RWPE2 (cell line): Measurements from ENCODE around the gene KISS1R.

Source experiments
- ATAC-seq: fragments of 200-7000 bp; cut with Tn5 transposase; 3 replicates; pipeline ENCODE4 v1.9.1; 2021; ENCODE audit warnings: low read depth
- DNase-seq: peaks from one replicate; pipeline ENCODE4 v3.0.0-alpha.2; 2020; ENCODE audit warnings: low spot score
- H3K27ac ChIP-seq: fragments of 450-650 bp; 2 replicates; pipeline ENCODE4 v1.5.1; 2017; ENCODE audit warnings: mild to moderate bottlenecking; ENCODE audit not compliant: poor library complexity, severe bottlenecking
- H3K27me3 ChIP-seq: fragments of 250-450 bp; sonication (Bioruptor Pico); 2 replicates; pipeline ENCODE4 v1.5.1; 2021; ENCODE audit warnings: mild to moderate bottlenecking, moderate library complexity; ENCODE audit not compliant: insufficient read depth, poor library complexity, severe bottlenecking
- H3K36me3 ChIP-seq: fragments of 250-450 bp; sonication (Bioruptor Pico); 2 replicates; pipeline ENCODE4 v1.5.1; 2020; ENCODE audit warnings: low read depth, mild to moderate bottlenecking, moderate library complexity
- H3K4me1 ChIP-seq: fragments of 250-450 bp; sonication (Bioruptor Pico); 2 replicates; pipeline ENCODE4 v1.5.1; 2021; ENCODE audit warnings: mild to moderate bottlenecking, moderate library complexity; ENCODE audit not compliant: insufficient read depth, poor library complexity, severe bottlenecking
- H3K4me3 ChIP-seq: fragments of 250-450 bp; sonication (Bioruptor Pico); 2 replicates; pipeline ENCODE4 v1.5.1; 2021; ENCODE audit warnings: mild to moderate bottlenecking, moderate library complexity; ENCODE audit not compliant: severe bottlenecking
- H3K9me3 ChIP-seq: fragments of 250-450 bp; sonication (Bioruptor Pico); 2 replicates; pipeline ENCODE4 v1.5.1; 2021; ENCODE audit warnings: mild to moderate bottlenecking, moderate library complexity; ENCODE audit not compliant: severe bottlenecking
- TF ChIP-seq, protein P1 (sequence below): fragments of 450-650 bp; IDR thresholded peaks from one replicate; pipeline ENCODE4 v1.5.1; 2017; ENCODE audit warnings: mild to moderate bottlenecking, moderate library complexity; ENCODE audit not compliant: poor library complexity, severe bottlenecking

The KISS1R gene

DNA sequence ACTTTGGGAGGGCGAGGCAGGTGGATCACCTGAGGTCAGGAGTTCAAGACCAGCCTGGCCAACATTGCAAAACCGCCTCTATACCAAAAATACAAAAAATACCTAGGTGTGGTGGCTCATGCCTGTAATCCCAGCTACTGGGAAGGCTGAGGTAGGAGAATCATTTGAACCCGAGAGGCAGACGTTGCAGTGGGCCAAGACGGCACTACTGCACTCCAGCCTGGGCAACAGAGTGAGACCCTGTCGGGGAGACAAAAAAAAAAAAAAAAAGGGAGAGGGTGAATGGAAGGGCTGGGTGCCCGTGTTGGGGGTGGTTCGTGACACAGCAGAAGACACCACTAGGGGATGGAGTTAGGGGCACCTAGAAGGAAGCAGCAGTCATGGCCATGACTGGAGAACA, 46.8 kb upstream of the KISS1R start:
- ATAC-seq (no peak), DNase-seq (no peak)
- Histone ChIP-seq H3K4me3 (no peak overlapping the region), H3K36me3 (peaks cover 23% of the 10 kb centered on the region), H3K9me3 (no peaks in the 10 kb centered on the region), H3K27me3 (no peaks in the 10 kb centered on the region), H3K4me1 (peaks cover 17% of the 10 kb centered on the region), H3K27ac (no peak overlapping the region)
- TF ChIP-seq, protein P1, sequence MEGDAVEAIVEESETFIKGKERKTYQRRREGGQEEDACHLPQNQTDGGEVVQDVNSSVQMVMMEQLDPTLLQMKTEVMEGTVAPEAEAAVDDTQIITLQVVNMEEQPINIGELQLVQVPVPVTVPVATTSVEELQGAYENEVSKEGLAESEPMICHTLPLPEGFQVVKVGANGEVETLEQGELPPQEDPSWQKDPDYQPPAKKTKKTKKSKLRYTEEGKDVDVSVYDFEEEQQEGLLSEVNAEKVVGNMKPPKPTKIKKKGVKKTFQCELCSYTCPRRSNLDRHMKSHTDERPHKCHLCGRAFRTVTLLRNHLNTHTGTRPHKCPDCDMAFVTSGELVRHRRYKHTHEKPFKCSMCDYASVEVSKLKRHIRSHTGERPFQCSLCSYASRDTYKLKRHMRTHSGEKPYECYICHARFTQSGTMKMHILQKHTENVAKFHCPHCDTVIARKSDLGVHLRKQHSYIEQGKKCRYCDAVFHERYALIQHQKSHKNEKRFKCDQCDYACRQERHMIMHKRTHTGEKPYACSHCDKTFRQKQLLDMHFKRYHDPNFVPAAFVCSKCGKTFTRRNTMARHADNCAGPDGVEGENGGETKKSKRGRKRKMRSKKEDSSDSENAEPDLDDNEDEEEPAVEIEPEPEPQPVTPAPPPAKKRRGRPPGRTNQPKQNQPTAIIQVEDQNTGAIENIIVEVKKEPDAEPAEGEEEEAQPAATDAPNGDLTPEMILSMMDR = no peak

DNA sequence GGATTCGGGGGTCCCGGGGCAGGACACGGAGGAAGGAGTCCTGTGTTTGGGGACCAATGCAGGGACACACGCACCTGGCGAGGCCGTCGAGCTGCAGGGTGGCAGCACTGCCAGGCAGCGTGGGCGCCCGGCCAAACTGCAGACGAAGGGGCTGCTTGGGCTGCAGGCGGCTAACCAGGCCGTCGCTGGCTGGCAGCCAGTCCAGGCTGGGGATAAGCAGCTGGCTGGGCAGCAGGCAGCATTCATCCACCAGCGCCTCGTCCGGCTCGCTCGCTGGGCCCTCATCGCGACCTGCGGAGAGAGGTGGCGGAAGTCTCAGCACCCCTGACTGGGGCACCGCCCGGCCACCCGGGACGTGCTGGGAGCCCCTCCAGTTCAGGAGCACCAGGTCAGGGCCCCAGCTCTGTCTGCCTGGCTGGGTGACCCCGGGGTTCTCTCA, 46.2 kb upstream of the KISS1R start:
- H3K4me3 ChIP-seq = no peak overlapping the region
- ATAC-seq (no peak), DNase-seq (no peak)
- H3K9me3 ChIP-seq = no peaks in the 10 kb centered on the region
- H3K27ac ChIP-seq = no peak overlapping the region
- no peaks in the 10 kb centered on the region for H3K27me3 ChIP-seq
- H3K36me3 ChIP-seq = peaks cover 23% of the 10 kb centered on the region
- TF ChIP-seq, protein P1 = no peak
- H3K4me1 ChIP-seq = peaks cover 17% of the 10 kb centered on the region

DNA sequence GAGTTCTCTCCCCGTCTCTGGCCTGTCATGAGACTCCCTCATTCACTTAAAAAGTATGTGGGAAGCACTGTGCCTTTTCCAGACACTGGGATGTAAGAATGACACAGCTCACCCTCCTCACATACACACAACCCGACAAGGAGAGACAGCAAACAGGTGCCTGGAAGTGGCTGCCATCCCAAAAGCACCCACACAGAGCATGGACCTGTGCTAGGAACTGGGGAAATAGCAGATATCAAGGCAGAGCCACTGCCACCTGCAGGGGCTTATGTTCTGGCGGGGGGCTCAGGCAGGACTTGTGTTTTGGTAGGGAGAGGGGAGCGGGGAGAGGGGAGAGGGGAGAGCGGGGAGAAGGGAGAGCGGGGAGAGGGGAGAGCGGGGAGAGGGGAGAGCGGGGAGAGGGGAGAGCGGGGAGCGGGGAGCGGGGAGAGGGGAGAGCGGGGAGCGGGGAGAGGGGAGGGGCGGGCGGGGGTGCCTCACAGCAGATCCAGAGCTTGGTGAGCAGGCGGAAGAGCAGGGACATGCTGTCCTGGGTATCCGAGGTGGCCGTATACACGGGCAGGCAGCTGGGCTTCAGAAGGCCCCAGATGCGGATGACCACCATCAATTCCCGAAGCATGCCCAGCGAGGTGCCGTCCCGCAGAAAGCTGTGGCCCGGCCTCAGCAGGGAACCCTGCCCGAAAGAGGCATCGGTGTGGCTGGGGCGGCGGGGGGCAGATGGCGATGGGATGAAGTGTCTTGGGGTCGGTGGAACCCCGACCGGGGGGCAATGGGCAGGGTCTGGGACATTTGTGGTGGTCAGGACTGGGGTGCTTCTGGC, 45.5 kb upstream of the KISS1R start:
- TF ChIP-seq, protein P1 = no peak
- Histone ChIP-seq H3K36me3 (peaks cover 23% of the 10 kb centered on the region), H3K4me3 (no peak overlapping the region), H3K27me3 (no peaks in the 10 kb centered on the region), H3K27ac (peak overlapping the region; percentile 91), H3K9me3 (no peaks in the 10 kb centered on the region), H3K4me1 (peaks cover 17% of the 10 kb centered on the region)
- ATAC-seq = no peak
- DNase-seq = no peak

DNA sequence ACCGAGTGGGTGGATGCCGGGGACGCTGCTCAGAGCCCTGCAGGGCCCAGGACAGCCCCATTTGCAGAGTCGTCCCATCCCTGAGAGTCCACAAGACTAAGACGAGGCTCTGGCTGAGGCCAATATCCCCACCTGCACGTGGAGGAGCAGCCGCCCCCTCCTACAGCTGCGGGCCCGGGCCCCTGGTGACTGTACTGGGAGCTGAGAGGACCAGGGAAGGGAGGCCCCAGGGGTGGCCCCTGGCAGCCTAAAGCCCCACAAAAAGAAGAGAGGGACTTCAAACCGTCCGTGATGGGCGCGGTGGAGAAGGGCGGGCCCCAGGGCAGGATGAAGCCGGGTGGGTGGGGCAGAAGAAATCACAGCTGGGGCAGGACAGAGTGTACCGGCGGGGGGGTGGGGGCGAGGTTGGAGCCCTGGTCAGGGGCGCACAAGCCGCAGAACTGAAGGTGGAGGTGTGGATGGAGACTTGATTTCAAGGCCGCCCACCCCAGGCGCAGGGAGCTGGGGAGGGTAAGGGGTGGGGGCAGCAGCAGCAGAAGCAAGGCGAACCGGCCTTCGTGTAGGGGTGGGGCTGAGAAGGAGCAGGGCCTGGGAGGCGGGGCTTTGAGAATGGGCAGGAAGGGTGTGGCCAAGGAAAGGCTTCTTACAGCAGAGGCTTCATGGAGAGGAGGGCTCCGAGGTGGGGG, 44.7 kb upstream of the KISS1R start:
- Histone ChIP-seq H3K9me3 (no peaks in the 10 kb centered on the region), H3K4me1 (peaks cover 17% of the 10 kb centered on the region), H3K4me3 (no peak overlapping the region), H3K36me3 (peaks cover 23% of the 10 kb centered on the region), H3K27me3 (no peaks in the 10 kb centered on the region), H3K27ac (peak overlapping the region; percentile 91)
- ATAC-seq (peak; percentile 79), DNase-seq (peak; percentile 94)
- TF ChIP-seq, protein P1 = no peak
